Measurements from ENCODE around the gene EMP2. TPM values are rescaled to one million over a fixed set of nuclear protein-coding genes. Genes with fewer than 3 reads are reported as not detected.
"Not testable (repeated sequence)": the region's sequence is repeated elsewhere in the genome, so short reads cannot be mapped to it uniquely, and the experiment has no call there.

EMP2 gene
- total and polyA plus RNA-seq, 8 donors = 58.2 to 487 (median 67.6) TPM

- no peak overlapping the region for H3K4me3 ChIP-seq
- intact Hi-C loops (cut with DNase I) = no loop called here
- H3K27ac ChIP-seq = no peak overlapping the region
- H3K4me1 ChIP-seq = peaks cover 5 to 10% of the 10 kb centered on the region in 2 donors
- ATAC-seq (no peak), DNase-seq (no peak)
- TF ChIP-seq, protein P1, sequence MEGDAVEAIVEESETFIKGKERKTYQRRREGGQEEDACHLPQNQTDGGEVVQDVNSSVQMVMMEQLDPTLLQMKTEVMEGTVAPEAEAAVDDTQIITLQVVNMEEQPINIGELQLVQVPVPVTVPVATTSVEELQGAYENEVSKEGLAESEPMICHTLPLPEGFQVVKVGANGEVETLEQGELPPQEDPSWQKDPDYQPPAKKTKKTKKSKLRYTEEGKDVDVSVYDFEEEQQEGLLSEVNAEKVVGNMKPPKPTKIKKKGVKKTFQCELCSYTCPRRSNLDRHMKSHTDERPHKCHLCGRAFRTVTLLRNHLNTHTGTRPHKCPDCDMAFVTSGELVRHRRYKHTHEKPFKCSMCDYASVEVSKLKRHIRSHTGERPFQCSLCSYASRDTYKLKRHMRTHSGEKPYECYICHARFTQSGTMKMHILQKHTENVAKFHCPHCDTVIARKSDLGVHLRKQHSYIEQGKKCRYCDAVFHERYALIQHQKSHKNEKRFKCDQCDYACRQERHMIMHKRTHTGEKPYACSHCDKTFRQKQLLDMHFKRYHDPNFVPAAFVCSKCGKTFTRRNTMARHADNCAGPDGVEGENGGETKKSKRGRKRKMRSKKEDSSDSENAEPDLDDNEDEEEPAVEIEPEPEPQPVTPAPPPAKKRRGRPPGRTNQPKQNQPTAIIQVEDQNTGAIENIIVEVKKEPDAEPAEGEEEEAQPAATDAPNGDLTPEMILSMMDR (IDR thresholded peaks at IDR 0.05) = no peak
- no peaks in the 10 kb centered on the region for H3K27me3 ChIP-seq
- H3K9me3 ChIP-seq = no peaks in the 10 kb centered on the region
- peaks cover 0 to 3% of the 10 kb centered on the region in 2 donors for H3K36me3 ChIP-seq
Observed at GRCh38 chr16:10510279-10510678, 70.1 kb downstream of the EMP2 start.

- TF ChIP-seq, protein P1 (IDR thresholded peaks at IDR 0.05) = peak; percentile 73 to 78
- DNase-seq (peak in 3 of 4 donors; percentile 49 to 84 (median 61)), ATAC-seq (peak; percentile 94)
- Histone ChIP-seq H3K4me1 (peaks cover 0 to 3% of the 10 kb centered on the region in 2 donors), H3K36me3 (peaks cover 0 to 3% of the 10 kb centered on the region in 2 donors), H3K27me3 (no peaks in the 10 kb centered on the region), H3K4me3 (no peak overlapping the region), H3K27ac (no peak overlapping the region), H3K9me3 (no peaks in the 10 kb centered on the region)
- intact Hi-C loops (cut with DNase I) = loop anchor here in 1 of 2 donors (5.0 kb wide), 1 partner anchor 252 kb away; no protein-coding TSS in a partner anchor
Observed at GRCh38 chr16:10509534-10510025, 70.8 kb downstream of the EMP2 start.

GRCh38 chr16:10505286-10505685 lies 75.1 kb downstream of the EMP2 start:
- not testable (repeated sequence) for H3K4me1 ChIP-seq, H3K4me3 ChIP-seq, DNase-seq, H3K36me3 ChIP-seq, H3K9me3 ChIP-seq, ATAC-seq, H3K27ac ChIP-seq, H3K27me3 ChIP-seq
- intact Hi-C loops (cut with DNase I) = loop anchor here in 1 of 2 donors (5.0 kb wide), 1 partner anchor 248 kb away; no protein-coding TSS in a partner anchor

- intact Hi-C loops (cut with DNase I) = no loop called here
- Histone ChIP-seq H3K9me3 (no peaks in the 10 kb centered on the region), H3K4me3 (no peak overlapping the region), H3K27ac (peak overlapping the region in 1 of 2 donors; percentile 24), H3K36me3 (peaks cover 0 to 3% of the 10 kb centered on the region in 2 donors), H3K27me3 (no peaks in the 10 kb centered on the region), H3K4me1 (no peaks in the 10 kb centered on the region)
- TF ChIP-seq, protein P1 (IDR thresholded peaks at IDR 0.05) = no peak
- DNase-seq = no peak
- peak; percentile 53 for ATAC-seq
Observed at GRCh38 chr16:10504404-10504885, 76.0 kb downstream of the EMP2 start.

DNA sequence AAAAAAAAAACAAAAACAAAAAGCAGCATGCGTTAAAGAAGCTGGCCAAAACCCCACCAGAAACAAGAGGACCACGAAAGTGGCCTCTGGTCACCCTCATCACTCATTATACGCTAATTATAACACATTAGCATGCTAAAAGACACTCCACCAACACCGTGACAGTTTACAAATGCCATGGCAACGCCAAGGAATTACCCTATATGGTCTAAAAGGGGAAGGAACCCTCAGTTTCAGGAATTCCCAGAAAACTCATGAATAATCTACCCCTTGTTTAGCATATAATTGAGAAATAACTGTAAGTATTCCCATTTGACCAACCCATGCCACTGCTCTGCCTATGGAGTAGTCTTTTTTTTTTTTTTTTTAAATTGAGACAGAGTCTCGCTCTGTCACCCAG lies 77.6 kb downstream of the EMP2 start:
- intact Hi-C loops (cut with DNase I) = no loop called here
- no peaks in the 10 kb centered on the region for H3K27me3 ChIP-seq
- H3K4me3 ChIP-seq = no peak overlapping the region
- no peaks in the 10 kb centered on the region for H3K9me3 ChIP-seq
- no peaks in the 10 kb centered on the region for H3K4me1 ChIP-seq
- H3K36me3 ChIP-seq = peaks cover 0 to 4% of the 10 kb centered on the region in 2 donors
- TF ChIP-seq, protein P1 (IDR thresholded peaks at IDR 0.05) = no peak
- DNase-seq (no peak), ATAC-seq (no peak)
- H3K27ac ChIP-seq = no peak overlapping the region
